Measurements from ENCODE around the gene VAMP5. TPM values are rescaled to one million over a fixed set of nuclear protein-coding genes. Genes with fewer than 3 reads are reported as not detected.

Gene VAMP5
- total and polyA plus RNA-seq, 2 of the 8 experiments (the other 6 are each of a cell fraction or from before 2014, with no cell fraction given), result 4.7 to 14.2 TPM

- TF ChIP-seq POU5F1 (IDR thresholded peaks at IDR 0.05; ENCODE audit: low read depth, low read length), result no peak
- no peak for TF ChIP-seq BCL11A (IDR thresholded peaks at IDR 0.05; ENCODE audit: low read depth in 2 of 2, low read length in 2 of 2)
Measured at GRCh38 chr2:85539361-85540132, 44.7 kb upstream of the VAMP5 start (continued).

All from H1 (cell line).